Measurements from ENCODE around the gene SELENON.

SELENON gene

DNA sequence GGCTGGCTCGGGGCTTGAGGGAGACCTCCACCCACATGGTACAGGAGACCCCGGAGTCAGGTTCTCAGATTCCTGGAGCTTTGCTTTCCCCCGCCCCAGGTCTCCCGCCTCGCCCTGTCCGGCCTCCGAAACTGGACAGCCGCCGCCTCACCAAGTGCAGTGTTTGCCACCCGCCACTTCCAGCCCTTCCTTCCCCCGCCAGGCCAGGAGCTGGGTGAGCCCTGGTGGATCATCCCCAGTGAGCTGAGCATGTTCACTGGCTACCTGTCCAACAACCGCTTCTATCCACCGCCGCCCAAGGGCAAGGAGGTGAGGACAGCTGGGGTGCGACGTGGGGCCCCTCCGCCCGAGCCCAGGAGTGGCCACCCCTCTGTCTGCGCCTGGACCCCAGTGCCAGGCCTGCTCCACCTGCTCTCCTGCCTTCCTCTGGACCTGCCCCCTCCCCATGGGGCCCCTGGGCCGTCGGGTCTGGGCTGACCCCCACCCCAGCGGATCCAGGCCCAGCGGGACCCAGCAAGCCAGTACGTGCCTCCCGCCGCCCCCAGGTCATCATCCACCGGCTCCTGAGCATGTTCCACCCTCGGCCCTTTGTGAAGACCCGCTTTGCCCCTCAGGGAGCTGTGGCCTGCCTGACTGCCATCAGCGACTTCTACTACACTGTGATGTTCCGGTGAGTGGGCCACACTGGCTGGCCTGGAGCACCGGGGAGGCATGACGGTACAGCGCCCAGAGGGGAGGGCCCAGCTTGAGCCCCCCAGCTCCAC is 8.7 kb downstream of the SELENON start:
- Histone ChIP-seq H3K4me2 (ENCODE audit: low read length) (no peak overlapping the region), H3K9me2 (ENCODE audit: low read depth, low read length) (no peaks in the 10 kb centered on the region), H3K36me3 (ENCODE audit: insufficient read depth, low read length) (no peaks in the 10 kb centered on the region), H3K27ac (ENCODE audit: low read depth, low read length, poor library complexity, severe bottlenecking) (no peak overlapping the region), H3F3A (ENCODE audit: insufficient read depth, low read length) (no peaks in the 10 kb centered on the region), H3K4me3 (ENCODE audit: low read depth, low read length, poor library complexity, severe bottlenecking) (no peak overlapping the region), H3K79me2 (ENCODE audit: insufficient read depth, low read length) (no peaks in the 10 kb centered on the region), H3K27me3 (ENCODE audit: insufficient read depth, low read length) (no peaks in the 10 kb centered on the region), H4K20me1 (ENCODE audit: insufficient read depth, low read length) (no peaks in the 10 kb centered on the region), H2AFZ (ENCODE audit: low read length) (no peak overlapping the region), H3K9me3 (ENCODE audit: low read length) (no peaks in the 10 kb centered on the region), H3K4me1 (ENCODE audit: insufficient read depth, low read length, severe bottlenecking) (peaks cover 15% of the 10 kb centered on the region), H3K9ac (ENCODE audit: low read length) (no peak overlapping the region)
- no peak for TF ChIP-seq EZH2 (IDR thresholded peaks at IDR 0.05; ENCODE audit: borderline replicate concordance, low read length)
- TF ChIP-seq, protein P1, sequence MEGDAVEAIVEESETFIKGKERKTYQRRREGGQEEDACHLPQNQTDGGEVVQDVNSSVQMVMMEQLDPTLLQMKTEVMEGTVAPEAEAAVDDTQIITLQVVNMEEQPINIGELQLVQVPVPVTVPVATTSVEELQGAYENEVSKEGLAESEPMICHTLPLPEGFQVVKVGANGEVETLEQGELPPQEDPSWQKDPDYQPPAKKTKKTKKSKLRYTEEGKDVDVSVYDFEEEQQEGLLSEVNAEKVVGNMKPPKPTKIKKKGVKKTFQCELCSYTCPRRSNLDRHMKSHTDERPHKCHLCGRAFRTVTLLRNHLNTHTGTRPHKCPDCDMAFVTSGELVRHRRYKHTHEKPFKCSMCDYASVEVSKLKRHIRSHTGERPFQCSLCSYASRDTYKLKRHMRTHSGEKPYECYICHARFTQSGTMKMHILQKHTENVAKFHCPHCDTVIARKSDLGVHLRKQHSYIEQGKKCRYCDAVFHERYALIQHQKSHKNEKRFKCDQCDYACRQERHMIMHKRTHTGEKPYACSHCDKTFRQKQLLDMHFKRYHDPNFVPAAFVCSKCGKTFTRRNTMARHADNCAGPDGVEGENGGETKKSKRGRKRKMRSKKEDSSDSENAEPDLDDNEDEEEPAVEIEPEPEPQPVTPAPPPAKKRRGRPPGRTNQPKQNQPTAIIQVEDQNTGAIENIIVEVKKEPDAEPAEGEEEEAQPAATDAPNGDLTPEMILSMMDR (IDR thresholded peaks at IDR 0.05; ENCODE audit: low read length) = no peak

DNA sequence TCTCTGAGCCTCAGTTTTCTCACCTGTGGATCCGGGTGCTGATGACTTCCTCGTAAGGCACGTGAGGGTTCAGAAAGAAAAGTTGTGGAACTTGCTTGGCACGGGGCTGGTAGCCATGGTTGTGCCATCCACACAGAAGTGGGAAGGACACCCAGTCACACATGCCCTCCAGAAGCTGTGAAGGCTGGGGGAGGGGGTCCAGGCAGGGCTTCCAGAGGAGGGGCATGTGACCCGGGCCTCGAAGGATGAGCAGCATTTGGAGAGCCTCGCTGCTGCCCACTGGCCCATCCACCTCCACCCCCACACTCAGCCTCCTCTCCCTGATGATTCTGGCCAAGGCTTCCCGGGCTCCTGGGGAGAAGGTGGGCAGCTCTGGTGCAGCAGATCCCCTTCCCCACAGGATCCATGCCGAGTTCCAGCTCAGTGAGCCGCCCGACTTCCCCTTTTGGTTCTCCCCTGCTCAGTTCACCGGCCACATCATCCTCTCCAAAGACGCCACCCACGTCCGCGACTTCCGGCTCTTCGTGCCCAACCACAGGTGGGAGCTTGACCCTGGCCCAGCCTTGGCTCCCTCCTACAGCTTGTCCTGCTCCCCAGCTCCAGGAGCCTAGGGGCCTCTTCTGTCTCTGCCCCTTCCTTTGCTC is 9.4 kb downstream of the SELENON start:
- Histone ChIP-seq H3K27me3 (ENCODE audit: insufficient read depth, low read length) (no peaks in the 10 kb centered on the region), H3K79me2 (ENCODE audit: insufficient read depth, low read length) (no peaks in the 10 kb centered on the region), H4K20me1 (ENCODE audit: insufficient read depth, low read length) (no peaks in the 10 kb centered on the region), H3K4me3 (ENCODE audit: low read depth, low read length, poor library complexity, severe bottlenecking) (no peak overlapping the region), H2AFZ (ENCODE audit: low read length) (no peak overlapping the region), H3K9ac (ENCODE audit: low read length) (no peak overlapping the region; the same call in 1 of the 2 replicates), H3K27ac (ENCODE audit: low read depth, low read length, poor library complexity, severe bottlenecking) (no peak overlapping the region), H3K9me3 (ENCODE audit: low read length) (no peaks in the 10 kb centered on the region), H3K9me2 (ENCODE audit: low read depth, low read length) (no peaks in the 10 kb centered on the region), H3K36me3 (ENCODE audit: insufficient read depth, low read length) (no peaks in the 10 kb centered on the region), H3K4me1 (ENCODE audit: insufficient read depth, low read length, severe bottlenecking) (peaks cover 15% of the 10 kb centered on the region), H3F3A (ENCODE audit: insufficient read depth, low read length) (no peaks in the 10 kb centered on the region), H3K4me2 (ENCODE audit: low read length) (peak overlapping the region; percentile 29; the same call in 1 of the 2 replicates)
- TF ChIP-seq, protein P1 (IDR thresholded peaks at IDR 0.05; ENCODE audit: low read length) = no peak
- no peak for TF ChIP-seq EZH2 (IDR thresholded peaks at IDR 0.05; ENCODE audit: borderline replicate concordance, low read length)

DNA sequence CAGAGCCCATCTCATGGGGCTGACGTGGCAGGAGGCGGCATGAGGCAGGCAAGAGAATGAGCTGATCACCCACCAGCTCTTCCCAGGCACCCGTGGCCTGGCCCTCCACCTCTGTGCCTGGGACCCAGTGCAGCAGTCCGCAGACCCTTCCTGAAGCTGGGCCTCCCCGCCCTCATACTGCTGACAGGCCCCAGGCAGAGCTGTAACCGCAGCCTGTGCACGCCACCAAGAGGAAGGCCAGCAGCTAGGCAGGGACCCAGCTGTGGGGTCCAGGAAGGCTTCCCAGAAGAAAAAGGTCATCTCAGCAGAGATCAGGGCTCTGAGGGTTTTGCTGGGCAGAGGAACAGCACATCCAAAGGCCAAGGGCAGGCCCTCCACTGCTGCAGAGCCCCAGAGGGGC is 9.9 kb downstream of the SELENON start:
- no peaks in the 10 kb centered on the region for H3K9me2 ChIP-seq (ENCODE audit: low read depth, low read length)
- TF ChIP-seq, protein P1 (IDR thresholded peaks at IDR 0.05; ENCODE audit: low read length) = peak; percentile 35
- no peak for TF ChIP-seq EZH2 (IDR thresholded peaks at IDR 0.05; ENCODE audit: borderline replicate concordance, low read length)
- H3K27ac ChIP-seq (ENCODE audit: low read depth, low read length, poor library complexity, severe bottlenecking) = no peak overlapping the region
- H3K79me2 ChIP-seq (ENCODE audit: insufficient read depth, low read length) = no peaks in the 10 kb centered on the region
- H3K9me3 ChIP-seq (ENCODE audit: low read length) = no peaks in the 10 kb centered on the region
- H3K4me3 ChIP-seq (ENCODE audit: low read depth, low read length, poor library complexity, severe bottlenecking) = no peak overlapping the region
- no peaks in the 10 kb centered on the region for H3K36me3 ChIP-seq (ENCODE audit: insufficient read depth, low read length)
- peak overlapping the region; percentile 29; the same call in 1 of the 2 replicates for H3K4me2 ChIP-seq (ENCODE audit: low read length)
- H2AFZ ChIP-seq (ENCODE audit: low read length) = no peak overlapping the region
- no peaks in the 10 kb centered on the region for H4K20me1 ChIP-seq (ENCODE audit: insufficient read depth, low read length)
- H3K9ac ChIP-seq (ENCODE audit: low read length) = no peak overlapping the region; the same call in 1 of the 2 replicates
- H3K4me1 ChIP-seq (ENCODE audit: insufficient read depth, low read length, severe bottlenecking) = peaks cover 15% of the 10 kb centered on the region
- no peaks in the 10 kb centered on the region for H3K27me3 ChIP-seq (ENCODE audit: insufficient read depth, low read length)
- no peaks in the 10 kb centered on the region for H3F3A ChIP-seq (ENCODE audit: insufficient read depth, low read length)

All from OCI-LY1 (cell line).